Uterus (tissue), 2 donors: ENCODE results near the gene HES4.

Source experiments
- POLR2A ChIP-seq, 2 donors: fragments of 450-650 bp; IDR thresholded peaks; one replicate each; pipeline ENCODE4 v1.6.1; 2016; ENCODE audit warnings: antibody characterized with exemption in 2 of 2, mild to moderate bottlenecking in 1 of 2, moderate library complexity in 1 of 2
- TF ChIP-seq, protein P1 (sequence below), 4 experiments: fragments of 200-600 bp in 2 of 4; fragments of 450-650 bp in 2 of 4; sonication (generic) in 2 of 4; IDR thresholded peaks; one replicate each; pipeline ENCODE4 v1.5.1; 2016 to 2019; ENCODE audit warnings: antibody characterized with exemption in 4 of 4, mild to moderate bottlenecking in 2 of 4, moderate library complexity in 1 of 4

GRCh38 chr1:972726-973458 lies 27.0 kb downstream of the HES4 start:
- TF ChIP-seq, protein P1, sequence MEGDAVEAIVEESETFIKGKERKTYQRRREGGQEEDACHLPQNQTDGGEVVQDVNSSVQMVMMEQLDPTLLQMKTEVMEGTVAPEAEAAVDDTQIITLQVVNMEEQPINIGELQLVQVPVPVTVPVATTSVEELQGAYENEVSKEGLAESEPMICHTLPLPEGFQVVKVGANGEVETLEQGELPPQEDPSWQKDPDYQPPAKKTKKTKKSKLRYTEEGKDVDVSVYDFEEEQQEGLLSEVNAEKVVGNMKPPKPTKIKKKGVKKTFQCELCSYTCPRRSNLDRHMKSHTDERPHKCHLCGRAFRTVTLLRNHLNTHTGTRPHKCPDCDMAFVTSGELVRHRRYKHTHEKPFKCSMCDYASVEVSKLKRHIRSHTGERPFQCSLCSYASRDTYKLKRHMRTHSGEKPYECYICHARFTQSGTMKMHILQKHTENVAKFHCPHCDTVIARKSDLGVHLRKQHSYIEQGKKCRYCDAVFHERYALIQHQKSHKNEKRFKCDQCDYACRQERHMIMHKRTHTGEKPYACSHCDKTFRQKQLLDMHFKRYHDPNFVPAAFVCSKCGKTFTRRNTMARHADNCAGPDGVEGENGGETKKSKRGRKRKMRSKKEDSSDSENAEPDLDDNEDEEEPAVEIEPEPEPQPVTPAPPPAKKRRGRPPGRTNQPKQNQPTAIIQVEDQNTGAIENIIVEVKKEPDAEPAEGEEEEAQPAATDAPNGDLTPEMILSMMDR (IDR thresholded peaks at IDR 0.05) = no peak
- TF ChIP-seq POLR2A (IDR thresholded peaks at IDR 0.05) = no peak
